Measurements from ENCODE around the gene PARN.

DNA sequence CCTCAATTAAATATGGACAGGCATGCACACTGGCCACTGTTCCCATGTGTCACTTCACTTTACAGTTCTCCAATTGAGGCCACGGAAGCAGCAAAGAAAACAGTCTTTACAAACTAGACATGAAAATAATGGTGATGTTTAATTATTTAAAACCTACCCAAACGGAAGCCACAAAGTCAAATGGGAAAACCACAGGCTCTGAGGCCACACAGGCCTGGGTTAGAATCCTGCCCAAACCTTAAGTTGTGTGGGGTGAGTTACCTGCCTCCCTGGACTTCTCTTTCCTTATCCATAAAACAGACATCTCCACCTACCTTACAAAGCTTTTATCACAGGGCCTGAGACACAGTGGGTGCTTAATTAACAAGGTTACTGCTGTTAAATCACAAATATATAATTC is 137.4 kb downstream of the PARN start:
- TF ChIP-seq EZH2 (IDR thresholded peaks at IDR 0.05; ENCODE audit: low read depth, unreplicated experiment): no peak
- TF ChIP-seq, protein P1, sequence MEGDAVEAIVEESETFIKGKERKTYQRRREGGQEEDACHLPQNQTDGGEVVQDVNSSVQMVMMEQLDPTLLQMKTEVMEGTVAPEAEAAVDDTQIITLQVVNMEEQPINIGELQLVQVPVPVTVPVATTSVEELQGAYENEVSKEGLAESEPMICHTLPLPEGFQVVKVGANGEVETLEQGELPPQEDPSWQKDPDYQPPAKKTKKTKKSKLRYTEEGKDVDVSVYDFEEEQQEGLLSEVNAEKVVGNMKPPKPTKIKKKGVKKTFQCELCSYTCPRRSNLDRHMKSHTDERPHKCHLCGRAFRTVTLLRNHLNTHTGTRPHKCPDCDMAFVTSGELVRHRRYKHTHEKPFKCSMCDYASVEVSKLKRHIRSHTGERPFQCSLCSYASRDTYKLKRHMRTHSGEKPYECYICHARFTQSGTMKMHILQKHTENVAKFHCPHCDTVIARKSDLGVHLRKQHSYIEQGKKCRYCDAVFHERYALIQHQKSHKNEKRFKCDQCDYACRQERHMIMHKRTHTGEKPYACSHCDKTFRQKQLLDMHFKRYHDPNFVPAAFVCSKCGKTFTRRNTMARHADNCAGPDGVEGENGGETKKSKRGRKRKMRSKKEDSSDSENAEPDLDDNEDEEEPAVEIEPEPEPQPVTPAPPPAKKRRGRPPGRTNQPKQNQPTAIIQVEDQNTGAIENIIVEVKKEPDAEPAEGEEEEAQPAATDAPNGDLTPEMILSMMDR (conservative IDR thresholded peaks at IDR 0.05; ENCODE audit: low read depth in 2 of 2): no peak
- no peak for TF ChIP-seq POLR2AphosphoS5 (IDR thresholded peaks at IDR 0.05; ENCODE audit: low read depth)
- TF ChIP-seq, protein P2, sequence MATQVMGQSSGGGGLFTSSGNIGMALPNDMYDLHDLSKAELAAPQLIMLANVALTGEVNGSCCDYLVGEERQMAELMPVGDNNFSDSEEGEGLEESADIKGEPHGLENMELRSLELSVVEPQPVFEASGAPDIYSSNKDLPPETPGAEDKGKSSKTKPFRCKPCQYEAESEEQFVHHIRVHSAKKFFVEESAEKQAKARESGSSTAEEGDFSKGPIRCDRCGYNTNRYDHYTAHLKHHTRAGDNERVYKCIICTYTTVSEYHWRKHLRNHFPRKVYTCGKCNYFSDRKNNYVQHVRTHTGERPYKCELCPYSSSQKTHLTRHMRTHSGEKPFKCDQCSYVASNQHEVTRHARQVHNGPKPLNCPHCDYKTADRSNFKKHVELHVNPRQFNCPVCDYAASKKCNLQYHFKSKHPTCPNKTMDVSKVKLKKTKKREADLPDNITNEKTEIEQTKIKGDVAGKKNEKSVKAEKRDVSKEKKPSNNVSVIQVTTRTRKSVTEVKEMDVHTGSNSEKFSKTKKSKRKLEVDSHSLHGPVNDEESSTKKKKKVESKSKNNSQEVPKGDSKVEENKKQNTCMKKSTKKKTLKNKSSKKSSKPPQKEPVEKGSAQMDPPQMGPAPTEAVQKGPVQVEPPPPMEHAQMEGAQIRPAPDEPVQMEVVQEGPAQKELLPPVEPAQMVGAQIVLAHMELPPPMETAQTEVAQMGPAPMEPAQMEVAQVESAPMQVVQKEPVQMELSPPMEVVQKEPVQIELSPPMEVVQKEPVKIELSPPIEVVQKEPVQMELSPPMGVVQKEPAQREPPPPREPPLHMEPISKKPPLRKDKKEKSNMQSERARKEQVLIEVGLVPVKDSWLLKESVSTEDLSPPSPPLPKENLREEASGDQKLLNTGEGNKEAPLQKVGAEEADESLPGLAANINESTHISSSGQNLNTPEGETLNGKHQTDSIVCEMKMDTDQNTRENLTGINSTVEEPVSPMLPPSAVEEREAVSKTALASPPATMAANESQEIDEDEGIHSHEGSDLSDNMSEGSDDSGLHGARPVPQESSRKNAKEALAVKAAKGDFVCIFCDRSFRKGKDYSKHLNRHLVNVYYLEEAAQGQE (IDR thresholded peaks at IDR 0.05; ENCODE audit: unreplicated experiment): no peak
- TF ChIP-seq JUNB (IDR thresholded peaks at IDR 0.05; ENCODE audit: unreplicated experiment): no peak
- no peak for TF ChIP-seq CREB1 (CRISPR knock-in tag; IDR thresholded peaks at IDR 0.05; ENCODE audit: low read depth)
- TF ChIP-seq, protein P3, sequence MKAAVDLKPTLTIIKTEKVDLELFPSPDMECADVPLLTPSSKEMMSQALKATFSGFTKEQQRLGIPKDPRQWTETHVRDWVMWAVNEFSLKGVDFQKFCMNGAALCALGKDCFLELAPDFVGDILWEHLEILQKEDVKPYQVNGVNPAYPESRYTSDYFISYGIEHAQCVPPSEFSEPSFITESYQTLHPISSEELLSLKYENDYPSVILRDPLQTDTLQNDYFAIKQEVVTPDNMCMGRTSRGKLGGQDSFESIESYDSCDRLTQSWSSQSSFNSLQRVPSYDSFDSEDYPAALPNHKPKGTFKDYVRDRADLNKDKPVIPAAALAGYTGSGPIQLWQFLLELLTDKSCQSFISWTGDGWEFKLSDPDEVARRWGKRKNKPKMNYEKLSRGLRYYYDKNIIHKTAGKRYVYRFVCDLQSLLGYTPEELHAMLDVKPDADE (IDR thresholded peaks at IDR 0.05): no peak
- TF ChIP-seq EZH2phosphoT487 (IDR thresholded peaks at IDR 0.05; ENCODE audit: unreplicated experiment): no peak
- no peak for TF ChIP-seq ZNF114 (CRISPR knock-in tag; IDR thresholded peaks at IDR 0.05)
- TF ChIP-seq NANOG (IDR thresholded peaks at IDR 0.05; ENCODE audit: borderline replicate concordance): no peak

Data from GM23338 (cell line).